Neural progenitor cell (in vitro differentiated cells): ENCODE data around the gene ANO4.
"Not testable (repeated sequence)": the region's sequence is repeated elsewhere in the genome, so short reads cannot be mapped to it uniquely, and the experiment has no call there.

Experiments
- EZH2phosphoT487 ChIP-seq: fragments of 200-600 bp; sonication (generic); IDR thresholded peaks from 2 replicates; pipeline ENCODE4 v1.6.1; 2017; ENCODE audit warnings: antibody characterized with exemption
- TF ChIP-seq, protein P1 (sequence below): fragments of 200-600 bp; sonication (generic); IDR thresholded peaks from 2 replicates; pipeline ENCODE4 v1.5.1; 2017; ENCODE audit warnings: antibody characterized with exemption, mild to moderate bottlenecking

DNA sequence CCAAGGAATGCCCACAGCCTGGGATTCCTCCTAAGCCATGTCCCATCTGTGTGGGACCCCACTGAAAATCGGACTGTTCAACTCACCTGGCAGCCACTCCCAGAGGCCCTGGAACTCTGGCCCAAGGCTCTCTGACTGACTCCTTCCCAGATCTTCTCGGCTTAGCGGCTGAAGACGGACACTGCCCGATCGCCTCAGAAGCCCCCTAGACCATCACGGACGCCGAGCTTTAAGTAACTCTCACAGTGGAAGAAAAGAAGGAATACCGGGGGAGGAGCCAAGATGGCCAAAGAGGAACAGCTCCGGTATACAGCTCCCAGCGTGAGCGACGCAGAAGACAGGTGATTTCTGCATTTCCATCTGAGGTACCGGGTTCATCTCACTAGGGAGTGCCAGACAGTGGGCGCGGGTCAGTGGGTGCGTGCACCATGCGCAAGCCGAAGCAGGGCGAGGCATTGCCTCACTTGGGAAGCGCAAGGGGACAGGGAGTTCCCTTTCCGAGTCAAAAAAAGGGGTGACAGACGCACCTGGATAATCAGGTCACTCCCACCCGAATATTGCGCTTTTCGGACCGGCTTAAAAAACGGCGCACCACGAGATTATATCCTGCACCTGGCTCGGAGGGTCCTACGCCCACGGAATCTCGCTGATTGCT, 351.3 kb downstream of the ANO4 start:
- TF ChIP-seq, protein P1, sequence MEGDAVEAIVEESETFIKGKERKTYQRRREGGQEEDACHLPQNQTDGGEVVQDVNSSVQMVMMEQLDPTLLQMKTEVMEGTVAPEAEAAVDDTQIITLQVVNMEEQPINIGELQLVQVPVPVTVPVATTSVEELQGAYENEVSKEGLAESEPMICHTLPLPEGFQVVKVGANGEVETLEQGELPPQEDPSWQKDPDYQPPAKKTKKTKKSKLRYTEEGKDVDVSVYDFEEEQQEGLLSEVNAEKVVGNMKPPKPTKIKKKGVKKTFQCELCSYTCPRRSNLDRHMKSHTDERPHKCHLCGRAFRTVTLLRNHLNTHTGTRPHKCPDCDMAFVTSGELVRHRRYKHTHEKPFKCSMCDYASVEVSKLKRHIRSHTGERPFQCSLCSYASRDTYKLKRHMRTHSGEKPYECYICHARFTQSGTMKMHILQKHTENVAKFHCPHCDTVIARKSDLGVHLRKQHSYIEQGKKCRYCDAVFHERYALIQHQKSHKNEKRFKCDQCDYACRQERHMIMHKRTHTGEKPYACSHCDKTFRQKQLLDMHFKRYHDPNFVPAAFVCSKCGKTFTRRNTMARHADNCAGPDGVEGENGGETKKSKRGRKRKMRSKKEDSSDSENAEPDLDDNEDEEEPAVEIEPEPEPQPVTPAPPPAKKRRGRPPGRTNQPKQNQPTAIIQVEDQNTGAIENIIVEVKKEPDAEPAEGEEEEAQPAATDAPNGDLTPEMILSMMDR: not testable (repeated sequence)
- TF ChIP-seq EZH2phosphoT487: not testable (repeated sequence)
